Measurements from ENCODE around the gene HMOX1.

DNA sequence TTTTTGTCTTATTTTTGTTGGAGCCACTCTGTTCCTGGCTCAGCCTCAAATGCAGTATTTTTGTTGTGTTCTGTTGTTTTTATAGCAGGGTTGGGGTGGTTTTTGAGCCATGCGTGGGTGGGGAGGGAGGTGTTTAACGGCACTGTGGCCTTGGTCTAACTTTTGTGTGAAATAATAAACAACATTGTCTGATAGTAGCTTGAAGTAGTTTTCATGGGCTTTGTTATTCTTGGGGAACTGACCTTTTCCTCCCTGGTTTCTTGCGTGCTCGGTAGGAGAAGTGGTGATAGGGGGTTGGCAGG, 13.1 kb downstream of the HMOX1 start:
- TF ChIP-seq, protein P1, sequence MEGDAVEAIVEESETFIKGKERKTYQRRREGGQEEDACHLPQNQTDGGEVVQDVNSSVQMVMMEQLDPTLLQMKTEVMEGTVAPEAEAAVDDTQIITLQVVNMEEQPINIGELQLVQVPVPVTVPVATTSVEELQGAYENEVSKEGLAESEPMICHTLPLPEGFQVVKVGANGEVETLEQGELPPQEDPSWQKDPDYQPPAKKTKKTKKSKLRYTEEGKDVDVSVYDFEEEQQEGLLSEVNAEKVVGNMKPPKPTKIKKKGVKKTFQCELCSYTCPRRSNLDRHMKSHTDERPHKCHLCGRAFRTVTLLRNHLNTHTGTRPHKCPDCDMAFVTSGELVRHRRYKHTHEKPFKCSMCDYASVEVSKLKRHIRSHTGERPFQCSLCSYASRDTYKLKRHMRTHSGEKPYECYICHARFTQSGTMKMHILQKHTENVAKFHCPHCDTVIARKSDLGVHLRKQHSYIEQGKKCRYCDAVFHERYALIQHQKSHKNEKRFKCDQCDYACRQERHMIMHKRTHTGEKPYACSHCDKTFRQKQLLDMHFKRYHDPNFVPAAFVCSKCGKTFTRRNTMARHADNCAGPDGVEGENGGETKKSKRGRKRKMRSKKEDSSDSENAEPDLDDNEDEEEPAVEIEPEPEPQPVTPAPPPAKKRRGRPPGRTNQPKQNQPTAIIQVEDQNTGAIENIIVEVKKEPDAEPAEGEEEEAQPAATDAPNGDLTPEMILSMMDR (IDR thresholded peaks at IDR 0.05): no peak
- no peak for TF ChIP-seq POLR2A (IDR thresholded peaks at IDR 0.05)

Measured in breast epithelium (tissue), 3 donors.